Smooth muscle cell (in vitro differentiated cells): ENCODE data around the gene TRMT61A. TPM values are rescaled to one million over a fixed set of nuclear protein-coding genes. Genes with fewer than 3 reads are reported as not detected.

Experiments used
- DNase-seq: peaks from one replicate; lab custom pipeline; 2025; ENCODE audit not compliant: unreplicated experiment; lab: John Stamatoyannopoulos, UW
- H2AFZ ChIP-seq: fragments of 200-600 bp; sonication (generic); 2 replicates; pipeline ENCODE4 v1.6.0; 2016; ENCODE audit warnings: antibody characterized with exemption, low read depth, mild to moderate bottlenecking
- H3F3A ChIP-seq: fragments of 200-600 bp; sonication (generic); 2 replicates; pipeline ENCODE4 v1.6.0; 2017; ENCODE audit warnings: antibody characterized with exemption, low read depth
- H3K27ac ChIP-seq: fragments of 200-600 bp; sonication (generic); 2 replicates; pipeline ENCODE4 v1.5.1; 2016; ENCODE audit warnings: low read depth, mild to moderate bottlenecking
- H3K27me3 ChIP-seq: fragments of 200-600 bp; sonication (generic); 2 replicates; pipeline ENCODE4 v1.6.1; 2016; ENCODE audit warnings: low read depth, mild to moderate bottlenecking
- H3K36me3 ChIP-seq: fragments of 200-600 bp; sonication (generic); 2 replicates; pipeline ENCODE4 v1.5.1; 2016; ENCODE audit warnings: low read depth
- H3K4me1 ChIP-seq: fragments of 200-600 bp; sonication (generic); 2 replicates; pipeline ENCODE4 v1.5.1; 2016; ENCODE audit warnings: low read depth
- H3K4me2 ChIP-seq: fragments of 200-600 bp; sonication (generic); 2 replicates; pipeline ENCODE4 v1.6.0; 2016; ENCODE audit warnings: mild to moderate bottlenecking
- H3K4me3 ChIP-seq: fragments of 200-600 bp; sonication (generic); 2 replicates; pipeline ENCODE4 v1.5.1; 2016; ENCODE audit warnings: mild to moderate bottlenecking
- H3K79me2 ChIP-seq: fragments of 200-600 bp; sonication (generic); 2 replicates; pipeline ENCODE4 v1.6.0; 2016; ENCODE audit warnings: low read depth, mild to moderate bottlenecking
- H3K9ac ChIP-seq: fragments of 200-600 bp; sonication (generic); 2 replicates; pipeline ENCODE4 v1.6.0; 2016; ENCODE audit warnings: low read depth
- H3K9me3 ChIP-seq: fragments of 200-600 bp; sonication (generic); replicated peaks from 2 replicates; pipeline ENCODE4 v1.5.1; 2016; ENCODE audit warnings: low read depth
- H4K20me1 ChIP-seq: fragments of 200-600 bp; sonication (generic); 2 replicates; pipeline ENCODE4 v1.6.0; 2016; ENCODE audit warnings: low read depth
- WGBS: methylation state at CpG from one replicate; pipeline ENCODE4 v1.1.7; 2016; ENCODE audit warnings: low lambda C conversion rate; 5-methylcytosine and 5-hydroxymethylcytosine counted together
- polyA plus RNA-seq: library from polyadenylated mRNA; unstranded; fragments of >200 nt; fragmentation: Nextera tagmentation; extraction: Ambion mirVana; gene quantifications from 2 replicates; pipeline ENCODE4 v1.2.1, GENCODE V29; 2016
- total RNA-seq: library from RNA; depleted of rRNA; stranded (reverse); fragments of >200 nt; gene quantifications from 2 replicates; pipeline ENCODE4 v1.2.3, GENCODE V29; 2014
- TF ChIP-seq, protein P1 (sequence below): fragments of 200-600 bp; sonication (generic); IDR thresholded peaks from 2 replicates; pipeline ENCODE4 v1.5.1; 2017; ENCODE audit warnings: borderline replicate concordance, mild to moderate bottlenecking, antibody characterized with exemption; ENCODE audit not compliant: insufficient read depth, poor library complexity, severe bottlenecking

TRMT61A gene
- total and polyA plus RNA-seq, 2 experiments from 2014 or later, result 3.7 to 6.7 TPM

DNA sequence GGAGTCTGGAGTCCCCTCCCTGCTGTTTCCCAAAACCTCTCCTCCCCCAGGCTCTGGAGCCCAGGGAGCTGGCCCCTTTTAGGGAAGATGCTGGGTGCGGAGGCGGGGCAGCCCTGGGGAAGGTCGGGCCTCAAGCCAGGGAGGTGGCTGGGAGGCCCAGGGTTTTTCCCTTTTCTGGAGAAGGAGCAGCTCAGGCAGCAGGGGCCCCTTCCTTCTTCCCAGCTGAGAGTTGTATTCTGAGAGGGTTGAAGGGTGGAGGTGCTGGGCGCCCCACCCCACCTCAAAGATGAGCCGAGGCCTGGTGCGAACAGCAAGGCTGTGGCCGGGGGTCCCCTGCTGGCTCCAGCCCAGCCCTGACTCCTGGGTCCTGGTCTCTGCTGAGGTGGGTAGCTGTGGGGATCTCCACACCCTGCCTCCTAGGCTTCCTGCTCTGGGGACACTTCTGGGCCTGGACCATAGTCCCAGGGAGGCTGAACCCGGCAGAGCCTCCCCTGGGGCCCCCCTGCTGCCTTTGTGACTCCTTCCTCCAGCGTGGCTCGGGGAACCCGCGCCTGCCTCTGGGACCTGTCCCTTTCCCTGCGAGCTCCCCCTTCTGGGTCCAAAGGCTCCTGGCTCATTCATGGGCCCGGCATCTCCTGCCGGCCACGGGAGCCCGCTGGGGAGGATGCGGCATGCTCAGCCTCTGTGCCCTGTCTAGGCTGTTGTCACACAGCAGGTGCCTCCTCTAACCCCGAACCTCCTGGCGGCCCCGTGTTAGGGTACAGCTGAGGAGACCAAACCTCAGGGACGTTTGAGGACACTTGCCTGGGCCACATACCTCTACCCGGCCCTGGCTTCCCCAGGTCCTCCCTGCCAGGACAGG is 4.4 kb downstream of the TRMT61A start:
- 95% methylated on average over 23 of the region's 23 CpGs for WGBS
- Histone ChIP-seq H3K4me1 (peaks cover 10% of the 10 kb centered on the region), H3K36me3 (no peaks in the 10 kb centered on the region), H2AFZ (no peak overlapping the region), H3K27me3 (no peaks in the 10 kb centered on the region), H4K20me1 (peaks cover 26% of the 10 kb centered on the region), H3K4me2 (no peak overlapping the region), H3K79me2 (peaks cover 13% of the 10 kb centered on the region), H3K27ac (no peak overlapping the region), H3F3A (no peaks in the 10 kb centered on the region), H3K9ac (no peak overlapping the region), H3K4me3 (no peak overlapping the region), H3K9me3 (no peaks in the 10 kb centered on the region)
- DNase-seq, result no peak
- TF ChIP-seq, protein P1, sequence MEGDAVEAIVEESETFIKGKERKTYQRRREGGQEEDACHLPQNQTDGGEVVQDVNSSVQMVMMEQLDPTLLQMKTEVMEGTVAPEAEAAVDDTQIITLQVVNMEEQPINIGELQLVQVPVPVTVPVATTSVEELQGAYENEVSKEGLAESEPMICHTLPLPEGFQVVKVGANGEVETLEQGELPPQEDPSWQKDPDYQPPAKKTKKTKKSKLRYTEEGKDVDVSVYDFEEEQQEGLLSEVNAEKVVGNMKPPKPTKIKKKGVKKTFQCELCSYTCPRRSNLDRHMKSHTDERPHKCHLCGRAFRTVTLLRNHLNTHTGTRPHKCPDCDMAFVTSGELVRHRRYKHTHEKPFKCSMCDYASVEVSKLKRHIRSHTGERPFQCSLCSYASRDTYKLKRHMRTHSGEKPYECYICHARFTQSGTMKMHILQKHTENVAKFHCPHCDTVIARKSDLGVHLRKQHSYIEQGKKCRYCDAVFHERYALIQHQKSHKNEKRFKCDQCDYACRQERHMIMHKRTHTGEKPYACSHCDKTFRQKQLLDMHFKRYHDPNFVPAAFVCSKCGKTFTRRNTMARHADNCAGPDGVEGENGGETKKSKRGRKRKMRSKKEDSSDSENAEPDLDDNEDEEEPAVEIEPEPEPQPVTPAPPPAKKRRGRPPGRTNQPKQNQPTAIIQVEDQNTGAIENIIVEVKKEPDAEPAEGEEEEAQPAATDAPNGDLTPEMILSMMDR, result no peak

DNA sequence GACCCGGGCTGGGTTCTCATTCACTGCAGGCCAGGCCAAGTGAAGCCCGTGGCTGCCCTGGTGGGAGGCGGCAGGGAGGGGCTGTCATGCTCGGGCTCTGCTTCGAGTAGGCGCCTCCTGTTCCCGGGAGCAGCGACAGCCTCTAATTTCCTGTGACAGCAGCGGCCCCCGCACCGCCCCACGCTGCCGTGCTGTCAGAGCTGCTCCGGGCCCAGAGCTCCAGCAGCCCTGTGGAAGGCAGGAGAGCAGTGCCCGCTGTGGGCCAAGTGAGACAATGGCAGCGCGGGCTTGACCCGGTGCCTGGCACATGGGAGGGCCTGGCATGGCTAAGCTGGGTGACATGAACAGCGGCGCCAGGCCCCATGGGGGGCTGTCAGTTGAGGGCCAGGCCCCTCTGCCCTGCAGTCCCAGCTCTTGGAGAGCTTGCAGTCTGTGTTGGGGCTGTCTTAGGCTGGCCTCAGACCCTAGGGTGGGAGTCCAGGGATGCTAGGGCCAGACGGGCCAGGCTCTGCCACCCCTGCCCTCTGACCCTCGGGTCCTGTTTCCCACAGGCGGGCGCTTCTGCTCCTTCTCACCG is 5.1 kb downstream of the TRMT61A start:
- Histone ChIP-seq H3K4me2 (no peak overlapping the region), H3K79me2 (peaks cover 13% of the 10 kb centered on the region), H2AFZ (no peak overlapping the region), H4K20me1 (peaks cover 26% of the 10 kb centered on the region), H3F3A (no peaks in the 10 kb centered on the region), H3K9me3 (no peaks in the 10 kb centered on the region), H3K4me1 (peaks cover 7% of the 10 kb centered on the region), H3K4me3 (no peak overlapping the region), H3K9ac (no peak overlapping the region), H3K27ac (no peak overlapping the region), H3K36me3 (no peaks in the 10 kb centered on the region), H3K27me3 (no peaks in the 10 kb centered on the region)
- no peak for DNase-seq
- TF ChIP-seq, protein P1, result no peak
- WGBS, result 95% methylated on average over 24 of the region's 25 CpGs

DNA sequence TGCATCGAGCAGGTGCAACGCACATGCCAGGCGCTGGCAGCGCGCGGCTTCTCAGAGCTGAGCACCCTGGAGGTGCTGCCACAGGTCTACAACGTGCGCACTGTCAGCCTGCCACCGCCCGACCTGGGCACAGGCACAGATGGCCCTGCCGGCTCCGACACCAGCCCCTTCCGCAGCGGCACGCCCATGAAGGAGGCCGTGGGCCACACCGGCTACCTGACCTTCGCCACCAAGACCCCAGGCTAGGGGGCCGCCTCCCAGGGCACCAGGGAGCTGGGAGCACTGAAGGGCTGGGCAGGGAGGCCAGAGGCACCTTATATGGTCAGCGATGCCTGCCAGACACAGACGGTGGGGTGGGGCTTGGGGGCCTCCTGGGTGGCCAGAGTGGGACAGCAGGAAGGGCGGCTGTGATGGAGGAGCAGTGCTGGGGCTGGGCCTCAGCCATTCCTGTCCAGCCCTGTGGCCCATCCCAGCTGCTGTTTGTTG is 5.6 kb downstream of the TRMT61A start:
- H3K27me3 ChIP-seq, result no peaks in the 10 kb centered on the region
- H3K36me3 ChIP-seq, result no peaks in the 10 kb centered on the region
- no peak overlapping the region for H2AFZ ChIP-seq
- H4K20me1 ChIP-seq, result peaks cover 25% of the 10 kb centered on the region
- H3K4me1 ChIP-seq, result peaks cover 5% of the 10 kb centered on the region
- TF ChIP-seq, protein P1, result no peak
- H3K4me2 ChIP-seq, result no peak overlapping the region
- H3K9ac ChIP-seq, result no peak overlapping the region
- no peak overlapping the region for H3K27ac ChIP-seq
- H3F3A ChIP-seq, result no peaks in the 10 kb centered on the region
- DNase-seq, result no peak
- 94% methylated on average over 22 of the region's 22 CpGs for WGBS
- H3K4me3 ChIP-seq, result no peak overlapping the region
- no peaks in the 10 kb centered on the region for H3K9me3 ChIP-seq
- peaks cover 8% of the 10 kb centered on the region for H3K79me2 ChIP-seq
